ENCODE results near the gene SUMO2.
"Not testable (repeated sequence)": the region's sequence is repeated elsewhere in the genome, so short reads cannot be mapped to it uniquely, and the experiment has no call there.

Gene SUMO2

GRCh38 chr17:75138519-75138918 lies 44.2 kb downstream of the SUMO2 start:
- DNase-seq, result no peak

GRCh38 chr17:75137762-75138161 lies 45.0 kb downstream of the SUMO2 start:
- DNase-seq, result not testable (repeated sequence)

GRCh38 chr17:75135946-75136345 lies 46.8 kb downstream of the SUMO2 start:
- no peak for DNase-seq

- no peak for DNase-seq
Measured at GRCh38 chr17:75135452-75135851, 47.3 kb downstream of the SUMO2 start.

- not testable (repeated sequence) for DNase-seq
Measured at GRCh38 chr17:75133607-75134347, 49.0 kb downstream of the SUMO2 start.

GRCh38 chr17:75133001-75133400 lies 49.8 kb downstream of the SUMO2 start:
- no peak for DNase-seq

- DNase-seq, result peak; percentile 7
Measured at GRCh38 chr17:75132018-75133000, 50.5 kb downstream of the SUMO2 start.

- DNase-seq, result peak; percentile 51
Measured at GRCh38 chr17:75131278-75132017, 51.3 kb downstream of the SUMO2 start, which contains the start of gene NT5C. TSS of gene NT5C (minus strand) at chr17:75131742. CDS start at chr17:75131707, 35 bp downstream.

GRCh38 chr17:75130632-75131277 lies 52.0 kb downstream of the SUMO2 start:
- DNase-seq, result peak; percentile 16

- DNase-seq, result no peak
Measured at GRCh38 chr17:75130059-75130631, 52.6 kb downstream of the SUMO2 start.

- no peak for DNase-seq
Measured at GRCh38 chr17:75129576-75129975, 53.2 kb downstream of the SUMO2 start.

GRCh38 chr17:75128694-75129505 lies 53.9 kb downstream of the SUMO2 start:
- DNase-seq, result no peak

GRCh38 chr17:75127936-75128335 lies 54.8 kb downstream of the SUMO2 start:
- not testable (repeated sequence) for DNase-seq

- no peak for DNase-seq
Measured at GRCh38 chr17:75126954-75127353, 55.8 kb downstream of the SUMO2 start.

- no peak for DNase-seq
Measured at GRCh38 chr17:75125984-75126383, 56.8 kb downstream of the SUMO2 start.

- DNase-seq, result no peak
Measured at GRCh38 chr17:75124819-75125162, 58.0 kb downstream of the SUMO2 start.

GRCh38 chr17:75124041-75124818 lies 58.5 kb downstream of the SUMO2 start:
- DNase-seq, result no peak

- DNase-seq, result no peak
Measured at GRCh38 chr17:75118307-75118706, 64.5 kb downstream of the SUMO2 start.

GRCh38 chr17:75116737-75117136 lies 66.0 kb downstream of the SUMO2 start:
- DNase-seq, result no peak

All from DMS79 treated with DMSO at 0.1 percent for 48 hours (cell line).